GDM1 (cell line): Measurements from ENCODE around the gene ZNF681.
"Not testable (repeated sequence)": the region's sequence is repeated elsewhere in the genome, so short reads cannot be mapped to it uniquely, and the experiment has no call there.

Experiments used
- DNase-seq: peaks from one replicate; lab custom pipeline; 2025; lab: John Stamatoyannopoulos, UW

The ZNF681 gene

DNA sequence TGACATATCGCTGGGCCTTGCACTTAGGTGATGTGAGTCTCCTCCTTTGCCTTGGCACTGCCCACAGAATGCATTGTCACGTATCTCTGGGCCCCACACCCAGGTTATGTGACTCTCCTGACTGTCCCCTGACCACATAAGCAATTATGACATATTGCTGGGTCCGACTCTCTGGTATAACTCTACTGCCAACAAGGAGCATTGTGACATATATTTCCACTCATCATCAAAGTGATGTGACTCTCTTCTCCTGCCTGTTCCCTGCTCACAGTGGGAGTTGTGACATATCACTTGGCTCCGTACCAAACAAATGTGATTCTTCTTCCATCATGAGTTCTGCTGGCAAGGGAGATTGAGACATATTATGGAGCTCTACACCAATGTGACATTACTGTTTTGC, 15.4 kb upstream of the ZNF681 start:
- no peak for DNase-seq

GRCh38 chr19:23772675-23773063, 14.0 kb upstream of the ZNF681 start:
- DNase-seq = no peak

DNA sequence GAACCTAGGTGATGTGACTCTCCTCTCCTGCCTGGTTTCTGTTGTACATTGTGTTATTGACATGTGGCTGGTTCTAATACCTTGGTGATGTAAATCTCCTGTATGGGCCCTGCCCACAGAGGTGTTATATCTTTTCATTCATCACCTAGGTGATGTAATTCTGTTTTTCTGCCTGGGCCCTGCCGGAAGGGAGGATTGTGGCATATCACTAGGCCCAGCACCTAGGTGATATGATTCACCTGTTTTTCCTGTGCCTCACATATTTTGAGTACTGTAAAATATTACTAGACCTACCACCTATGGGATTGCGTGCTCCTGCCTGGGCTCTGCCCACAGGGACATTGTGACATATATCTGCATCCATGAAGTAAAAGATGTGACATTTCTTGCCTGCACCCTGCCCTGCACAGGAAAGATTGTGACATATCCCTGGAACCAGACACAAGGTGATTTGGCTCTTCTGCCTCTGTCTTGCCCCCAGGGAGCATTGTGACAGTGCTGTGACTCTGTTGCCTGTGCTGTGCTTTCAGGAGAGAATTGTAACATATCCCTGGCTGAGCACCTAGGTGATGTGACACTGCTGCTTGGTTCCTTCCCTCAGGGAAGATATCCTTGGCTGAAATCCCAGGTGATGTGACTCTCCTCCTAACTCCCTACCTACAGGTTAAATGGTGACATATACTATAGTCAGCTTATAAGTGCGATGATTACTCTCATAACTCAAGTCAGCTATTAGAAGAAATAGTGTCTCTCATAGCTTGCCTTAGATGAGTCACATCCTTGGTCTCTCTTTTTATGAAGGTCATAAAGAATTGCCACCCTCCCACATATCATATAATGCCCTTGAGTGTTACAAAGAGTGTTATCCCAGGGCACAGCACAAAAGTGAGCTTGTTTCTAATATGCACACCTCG, 13.3 kb upstream of the ZNF681 start:
- DNase-seq = no peak

- no peak for DNase-seq
Observed at GRCh38 chr19:23771316-23771715, 12.6 kb upstream of the ZNF681 start.

GRCh38 chr19:23770672-23771250, 12.1 kb upstream of the ZNF681 start:
- no peak for DNase-seq

- no peak for DNase-seq
Observed at GRCh38 chr19:23769691-23770468, 11.2 kb upstream of the ZNF681 start.

GRCh38 chr19:23766951-23767350, 8.3 kb upstream of the ZNF681 start:
- DNase-seq = no peak

DNA sequence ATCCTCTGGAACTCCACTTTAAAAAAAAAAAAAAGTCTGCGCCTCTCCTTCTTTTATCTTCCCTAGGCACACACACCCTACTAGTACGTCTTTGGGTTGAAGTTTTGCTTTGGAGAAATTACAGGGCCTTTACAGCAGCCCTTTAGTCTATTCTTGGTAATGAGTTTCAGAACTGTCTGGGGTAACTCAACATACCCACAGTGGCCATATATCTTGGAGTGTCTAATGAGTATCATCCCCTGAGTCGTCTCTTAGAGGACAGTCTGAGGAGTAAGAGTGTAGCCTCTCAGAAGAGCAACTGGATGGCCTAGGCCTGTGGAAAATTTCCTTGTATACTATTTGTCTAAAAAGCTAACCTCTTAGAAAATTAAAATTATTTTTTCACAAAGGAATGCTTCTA, 6.1 kb upstream of the ZNF681 start:
- DNase-seq = no peak

DNA sequence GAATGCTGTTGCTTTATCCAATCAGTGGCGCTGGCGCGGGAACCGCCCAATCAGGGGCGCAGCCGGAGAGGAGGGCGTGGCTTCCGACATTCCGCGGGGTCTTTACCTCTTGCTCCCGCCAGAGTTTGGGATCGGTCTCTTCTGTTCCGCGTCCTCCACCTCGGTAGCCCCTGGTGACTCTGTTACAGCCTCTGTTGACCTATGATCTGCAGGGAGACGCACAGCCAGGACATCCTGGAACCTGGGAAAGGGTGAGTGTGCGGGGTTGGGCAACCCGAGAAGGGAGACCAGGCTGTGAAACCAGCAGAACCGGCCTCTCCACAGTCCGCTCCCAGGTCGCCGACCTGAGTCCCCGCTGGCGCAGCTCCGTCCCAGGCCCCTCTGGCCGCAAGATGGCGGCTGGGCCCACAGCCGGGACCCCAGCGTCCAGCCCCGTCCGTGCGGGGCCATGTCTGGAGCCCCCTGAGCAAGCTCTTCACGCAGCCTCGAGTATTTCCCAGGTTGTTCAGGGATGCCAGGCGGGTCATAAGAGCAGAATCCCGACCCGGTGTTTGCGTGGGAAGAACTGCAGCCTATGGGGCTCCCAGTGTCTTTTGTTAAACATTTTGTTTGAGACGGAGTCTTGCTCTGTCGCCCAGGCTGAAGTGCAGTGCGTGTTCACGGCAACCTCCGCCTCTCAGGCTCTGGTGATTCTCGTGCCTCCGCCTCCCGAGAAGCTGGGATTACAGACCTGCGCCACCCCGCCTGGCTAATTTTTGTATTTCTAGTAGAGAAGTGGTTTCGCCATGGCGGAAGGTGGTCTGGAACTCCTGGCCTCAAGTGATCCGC, 4.4 kb upstream of the ZNF681 start:
- no peak for DNase-seq

DNA sequence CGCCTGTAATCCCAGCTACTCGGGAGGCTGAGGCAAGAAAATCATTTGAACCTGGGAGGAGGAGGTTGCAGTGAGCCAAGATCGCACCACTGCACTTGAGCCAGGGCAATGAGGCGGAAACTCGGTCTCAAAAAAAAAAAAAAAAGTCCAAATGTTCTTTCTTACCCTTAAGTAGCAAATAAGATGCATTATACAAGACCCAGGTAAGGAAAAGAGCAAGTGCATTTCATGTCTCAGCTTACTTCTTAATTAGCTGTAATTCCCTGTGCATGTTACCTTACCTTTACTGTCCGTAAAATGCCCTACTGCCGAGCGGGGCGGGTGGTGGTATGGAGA, 3.8 kb upstream of the ZNF681 start:
- no peak for DNase-seq

GRCh38 chr19:23760326-23760725, 1.6 kb upstream of the ZNF681 start:
- DNase-seq = not testable (repeated sequence)

GRCh38 chr19:23743633-23744232, 15.0 kb downstream of the ZNF681 start:
- not testable (repeated sequence) for DNase-seq

- not testable (repeated sequence) for DNase-seq
Observed at GRCh38 chr19:23730729-23731465, 27.8 kb downstream of the ZNF681 start.

GRCh38 chr19:23724161-23724560, 34.5 kb downstream of the ZNF681 start:
- not testable (repeated sequence) for DNase-seq

DNA sequence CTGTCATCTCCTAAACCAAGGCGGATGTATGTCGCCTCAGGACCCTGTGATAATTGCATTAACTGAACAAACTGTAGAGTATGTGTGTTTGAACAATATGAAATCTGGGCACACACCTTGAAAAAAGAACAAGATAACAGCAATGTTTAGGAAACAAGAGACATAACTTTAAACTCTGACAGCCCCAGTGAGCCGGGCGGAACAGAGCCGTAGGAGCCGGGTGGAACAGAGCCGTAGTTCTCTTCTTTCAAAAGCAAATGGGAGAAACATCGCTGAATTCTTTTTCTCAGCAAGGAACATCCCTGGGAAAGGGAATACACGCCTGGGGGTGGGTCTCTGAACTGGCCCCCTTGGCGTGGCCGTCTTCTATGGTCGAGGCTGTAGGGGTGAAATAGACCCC, 39.9 kb downstream of the ZNF681 start:
- no peak for DNase-seq

GRCh38 chr19:23716792-23717191, 41.9 kb downstream of the ZNF681 start:
- DNase-seq = no peak

DNA sequence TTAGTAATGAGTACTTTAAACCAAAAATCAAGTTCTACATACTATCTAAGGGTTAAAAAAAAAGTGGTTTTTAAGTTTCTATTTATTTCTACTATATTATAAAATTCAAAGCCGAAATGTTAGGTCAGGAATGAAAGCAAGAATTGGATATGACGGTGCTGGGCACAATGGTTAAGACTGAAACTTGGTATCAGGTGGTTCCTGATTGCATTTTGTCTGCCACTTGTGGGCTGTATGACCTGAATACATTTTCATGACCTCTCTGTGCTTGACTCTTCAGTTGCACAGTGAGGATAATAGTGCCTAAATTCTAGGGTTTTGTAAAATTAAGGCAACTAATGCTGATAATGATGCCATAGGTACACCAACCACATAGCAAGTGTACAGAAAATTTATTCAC, 49.3 kb downstream of the ZNF681 start:
- no peak for DNase-seq

DNA sequence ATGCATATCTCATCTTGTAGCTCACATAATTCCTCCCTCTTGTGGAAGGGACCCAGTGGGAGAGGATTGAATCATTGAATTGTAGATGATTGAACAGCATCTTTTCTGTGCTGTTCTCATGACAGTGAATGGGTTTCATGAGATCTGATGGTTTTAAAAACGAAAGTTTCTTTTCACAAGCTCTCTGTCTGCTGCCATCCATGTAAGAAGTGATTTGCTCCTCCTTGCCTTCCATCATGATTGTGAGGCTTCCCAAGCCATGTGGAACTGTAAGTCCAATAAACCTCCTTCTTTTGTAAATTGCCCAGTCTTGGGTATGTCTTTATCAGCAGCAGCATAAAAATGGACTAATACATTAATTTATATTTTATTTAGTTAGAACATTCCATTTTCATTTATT, 52.0 kb downstream of the ZNF681 start:
- DNase-seq = no peak

DNA sequence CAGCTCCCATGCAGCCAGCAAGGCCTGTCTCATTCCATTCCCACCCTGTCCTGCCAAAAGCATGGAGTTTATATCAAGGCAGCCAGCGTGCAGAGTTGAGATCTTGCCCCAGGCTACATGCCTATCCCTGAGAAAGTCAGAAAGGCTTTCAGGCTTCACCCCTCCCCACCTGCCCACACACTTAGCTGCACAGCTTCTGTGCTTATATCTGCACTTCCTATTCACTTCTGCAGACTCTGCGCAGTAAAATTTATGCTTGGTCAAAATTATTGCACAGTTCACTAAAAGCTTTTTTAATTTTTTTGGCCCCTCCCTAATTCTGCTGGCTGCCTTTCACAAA, 59.2 kb downstream of the ZNF681 start:
- DNase-seq = no peak

DNA sequence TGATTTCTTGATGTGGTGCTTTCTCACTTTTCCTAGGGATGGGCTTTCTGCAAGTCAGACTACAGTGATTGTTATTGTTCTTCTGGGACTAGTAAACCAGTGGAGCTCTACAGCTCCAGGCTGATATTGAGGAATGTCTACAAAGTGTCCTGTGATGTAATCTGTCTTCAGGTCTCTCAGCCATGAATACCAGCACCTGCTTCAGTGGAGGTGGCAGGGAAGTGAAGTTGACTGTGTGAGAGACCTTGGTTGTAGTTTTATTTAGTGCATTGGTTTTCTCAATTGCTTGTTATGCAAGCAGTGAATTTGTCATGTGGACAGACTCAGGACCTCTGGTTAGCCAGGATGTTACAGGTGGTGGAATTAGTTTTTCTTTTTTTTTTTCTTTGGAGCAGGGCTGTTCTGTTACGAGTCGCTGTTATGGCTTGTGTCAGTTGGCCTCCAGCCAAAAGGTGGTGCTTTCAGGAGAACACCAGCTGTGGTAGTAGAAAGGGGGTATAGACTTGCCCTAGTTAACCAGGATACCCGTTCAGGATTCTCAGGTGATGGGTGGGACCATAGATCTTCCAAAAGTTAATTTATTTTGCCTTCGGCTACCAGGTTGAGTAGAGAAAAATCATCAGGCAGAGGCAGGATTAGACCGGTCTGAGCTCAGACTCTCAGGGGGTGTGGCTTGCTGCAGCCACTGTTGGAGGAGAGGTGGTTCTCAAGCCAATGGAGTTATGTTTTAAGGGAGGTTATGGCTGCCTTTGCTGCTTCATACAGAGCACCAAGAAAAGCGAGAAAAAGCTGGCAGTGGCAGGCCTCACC, 59.8 kb downstream of the ZNF681 start:
- DNase-seq = no peak
